ENCODE measurements around the gene ALAD.
A peak's percentile ranks its signal among the peaks of the same experiment; 100 is the strongest.
"Not testable (repeated sequence)": the region's sequence is repeated elsewhere in the genome, so short reads cannot be mapped to it uniquely, and the experiment has no call there.

ALAD gene

GRCh38 chr9:113372059-113372458 is 29.0 kb downstream of the ALAD start:
- no peak for DNase-seq

GRCh38 chr9:113370806-113371325 is 30.2 kb downstream of the ALAD start:
- no peak for DNase-seq

GRCh38 chr9:113369855-113370140 is 31.3 kb downstream of the ALAD start:
- DNase-seq: no peak

- DNase-seq: no peak
These were observed 31.9 kb downstream of the ALAD start for GRCh38 chr9:113368982-113369854.

- DNase-seq: no peak
These were observed 32.6 kb downstream of the ALAD start for GRCh38 chr9:113368348-113368981.

- DNase-seq: not testable (repeated sequence)
These were observed 35.4 kb downstream of the ALAD start for GRCh38 chr9:113365652-113366051.

- DNase-seq: no peak
These were observed 36.1 kb downstream of the ALAD start for GRCh38 chr9:113364951-113365350.

- no peak for DNase-seq
These were observed 37.7 kb downstream of the ALAD start for GRCh38 chr9:113363336-113363735.

GRCh38 chr9:113361304-113362018 is 39.6 kb downstream of the ALAD start:
- no peak for DNase-seq

- no peak for DNase-seq
These were observed 40.7 kb downstream of the ALAD start for GRCh38 chr9:113360242-113360842.

GRCh38 chr9:113359385-113359784 is 41.7 kb downstream of the ALAD start:
- DNase-seq: no peak

GRCh38 chr9:113356686-113357292 is 44.3 kb downstream of the ALAD start:
- no peak for DNase-seq

- DNase-seq: no peak
These were observed 46.0 kb downstream of the ALAD start for GRCh38 chr9:113355040-113355596.

GRCh38 chr9:113352411-113352810 is 48.7 kb downstream of the ALAD start:
- no peak for DNase-seq

- no peak for DNase-seq
These were observed 49.1 kb downstream of the ALAD start for GRCh38 chr9:113352006-113352405.

- peak; percentile 77 for DNase-seq
These were observed 50.1 kb downstream of the ALAD start for GRCh38 chr9:113350937-113351336.

GRCh38 chr9:113350107-113350661 is 50.9 kb downstream of the ALAD start:
- no peak for DNase-seq

GRCh38 chr9:113349445-113350094 is 51.5 kb downstream of the ALAD start, which contains the start of gene BSPRY:
TSS of gene BSPRY (plus strand) at chr9:113349541. CDS start at chr9:113349580, 39 bp downstream.
- DNase-seq: no peak

- DNase-seq: no peak
These were observed 52.0 kb downstream of the ALAD start for GRCh38 chr9:113349066-113349444.

- no peak for DNase-seq
These were observed 52.6 kb downstream of the ALAD start for GRCh38 chr9:113348437-113348836.

- DNase-seq: no peak
These were observed 55.4 kb downstream of the ALAD start for GRCh38 chr9:113345671-113346070.

GRCh38 chr9:113345190-113345589 is 55.9 kb downstream of the ALAD start:
- DNase-seq: no peak

Measured in GDM1 (cell line).